Measurements from ENCODE around the gene ADAMTS18.

The ADAMTS18 gene

GRCh38 chr16:77330332-77331042 lies 104.3 kb downstream of the ADAMTS18 start:
- H2AFZ ChIP-seq (ENCODE audit: low read depth), result no peak overlapping the region
- no peak overlapping the region for H3K4me3 ChIP-seq (IDR thresholded peaks at IDR 0.05; ENCODE audit: insufficient read depth, low read depth, low read length)
- H3K9ac ChIP-seq, result no peak overlapping the region
- H3K27ac ChIP-seq, result no peak overlapping the region
- no peaks in the 10 kb centered on the region for H3K27me3 ChIP-seq (ENCODE audit: insufficient read depth, low read depth)
- H3K36me3 ChIP-seq (ENCODE audit: insufficient read depth), result no peaks in the 10 kb centered on the region
- no peaks in the 10 kb centered on the region for H3K4me1 ChIP-seq (ENCODE audit: low read depth, poor library complexity, severe bottlenecking)
- no peak for TF ChIP-seq CTCF (conservative IDR thresholded peaks at IDR 0.05; ENCODE audit: low read depth, low read length)
- no peak overlapping the region for H3K4me2 ChIP-seq
- no peaks in the 10 kb centered on the region for H4K20me1 ChIP-seq (ENCODE audit: insufficient read depth)
- no peaks in the 10 kb centered on the region for H3K79me2 ChIP-seq (ENCODE audit: insufficient read depth, low read depth)

- Histone ChIP-seq H3K79me2 (ENCODE audit: insufficient read depth, low read depth) (no peaks in the 10 kb centered on the region), H3K9ac (no peak overlapping the region), H3K4me2 (no peak overlapping the region), H3K4me1 (ENCODE audit: low read depth, poor library complexity, severe bottlenecking) (no peaks in the 10 kb centered on the region), H3K27me3 (ENCODE audit: insufficient read depth, low read depth) (no peaks in the 10 kb centered on the region), H3K36me3 (ENCODE audit: insufficient read depth) (no peaks in the 10 kb centered on the region), H2AFZ (ENCODE audit: low read depth) (no peak overlapping the region), H4K20me1 (ENCODE audit: insufficient read depth) (no peaks in the 10 kb centered on the region), H3K27ac (no peak overlapping the region), H3K4me3 (IDR thresholded peaks at IDR 0.05; ENCODE audit: insufficient read depth, low read depth, low read length) (no peak overlapping the region)
- no peak for TF ChIP-seq CTCF (conservative IDR thresholded peaks at IDR 0.05; ENCODE audit: low read depth, low read length)
Measured at GRCh38 chr16:77328768-77329167, 106.1 kb downstream of the ADAMTS18 start.

- no peak overlapping the region for H3K4me2 ChIP-seq
- H4K20me1 ChIP-seq (ENCODE audit: insufficient read depth), result no peaks in the 10 kb centered on the region
- H3K9ac ChIP-seq, result no peak overlapping the region
- H3K4me1 ChIP-seq (ENCODE audit: low read depth, poor library complexity, severe bottlenecking), result no peaks in the 10 kb centered on the region
- H3K27me3 ChIP-seq (ENCODE audit: insufficient read depth, low read depth), result no peaks in the 10 kb centered on the region
- no peaks in the 10 kb centered on the region for H3K79me2 ChIP-seq (ENCODE audit: insufficient read depth, low read depth)
- H3K4me3 ChIP-seq (IDR thresholded peaks at IDR 0.05; ENCODE audit: insufficient read depth, low read depth, low read length), result no peak overlapping the region
- no peak overlapping the region for H3K27ac ChIP-seq
- H3K36me3 ChIP-seq (ENCODE audit: insufficient read depth), result no peaks in the 10 kb centered on the region
- no peak for TF ChIP-seq CTCF (conservative IDR thresholded peaks at IDR 0.05; ENCODE audit: low read depth, low read length)
- no peak overlapping the region for H2AFZ ChIP-seq (ENCODE audit: low read depth)
Measured at GRCh38 chr16:77328274-77328673, 106.6 kb downstream of the ADAMTS18 start.

GRCh38 chr16:77327717-77328116 lies 107.1 kb downstream of the ADAMTS18 start:
- H3K4me1 ChIP-seq (ENCODE audit: low read depth, poor library complexity, severe bottlenecking), result no peaks in the 10 kb centered on the region
- no peaks in the 10 kb centered on the region for H3K27me3 ChIP-seq (ENCODE audit: insufficient read depth, low read depth)
- no peak overlapping the region for H2AFZ ChIP-seq (ENCODE audit: low read depth)
- H3K36me3 ChIP-seq (ENCODE audit: insufficient read depth), result no peaks in the 10 kb centered on the region
- H4K20me1 ChIP-seq (ENCODE audit: insufficient read depth), result no peaks in the 10 kb centered on the region
- H3K9ac ChIP-seq, result no peak overlapping the region
- no peak overlapping the region for H3K4me3 ChIP-seq (IDR thresholded peaks at IDR 0.05; ENCODE audit: insufficient read depth, low read depth, low read length)
- H3K79me2 ChIP-seq (ENCODE audit: insufficient read depth, low read depth), result no peaks in the 10 kb centered on the region
- no peak for TF ChIP-seq CTCF (conservative IDR thresholded peaks at IDR 0.05; ENCODE audit: low read depth, low read length)
- H3K27ac ChIP-seq, result no peak overlapping the region
- H3K4me2 ChIP-seq, result no peak overlapping the region

Data from KMS-11 (cell line).